ENCODE measurements around the gene CAMK1D.
"Not testable (repeated sequence)": the region's sequence is repeated elsewhere in the genome, so short reads cannot be mapped to it uniquely, and the experiment has no call there.

Gene CAMK1D

GRCh38 chr10:12701696-12702095, 352.3 kb downstream of the CAMK1D start:
- DNase-seq (ENCODE audit: low read depth) = no peak

GRCh38 chr10:12702215-12702770, 352.9 kb downstream of the CAMK1D start:
- DNase-seq (ENCODE audit: low read depth) = no peak

GRCh38 chr10:12703126-12703525, 353.8 kb downstream of the CAMK1D start:
- DNase-seq (ENCODE audit: low read depth) = no peak

DNA sequence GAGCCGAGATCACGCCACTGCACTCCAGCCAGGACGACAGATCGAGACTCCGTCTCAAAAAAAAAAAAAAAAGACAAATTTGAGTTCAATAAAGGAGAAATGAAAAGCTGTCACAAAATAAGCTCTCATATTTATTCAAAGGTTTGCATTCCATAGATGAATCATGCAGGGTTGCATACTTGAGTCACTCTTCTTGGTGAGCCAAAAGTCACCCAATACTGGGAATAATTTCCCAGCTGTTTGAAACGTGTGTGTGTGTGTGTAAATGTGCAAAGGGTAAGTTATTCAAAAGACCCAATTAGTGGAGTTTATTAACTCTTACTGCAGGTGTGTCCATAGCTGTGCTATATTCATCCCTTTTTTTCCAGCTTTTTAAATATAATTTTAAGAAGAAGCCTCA, 354.5 kb downstream of the CAMK1D start:
- no peak for DNase-seq (ENCODE audit: low read depth)

- DNase-seq (ENCODE audit: low read depth) = no peak
These were observed 355.1 kb downstream of the CAMK1D start for GRCh38 chr10:12704488-12704887.

DNA sequence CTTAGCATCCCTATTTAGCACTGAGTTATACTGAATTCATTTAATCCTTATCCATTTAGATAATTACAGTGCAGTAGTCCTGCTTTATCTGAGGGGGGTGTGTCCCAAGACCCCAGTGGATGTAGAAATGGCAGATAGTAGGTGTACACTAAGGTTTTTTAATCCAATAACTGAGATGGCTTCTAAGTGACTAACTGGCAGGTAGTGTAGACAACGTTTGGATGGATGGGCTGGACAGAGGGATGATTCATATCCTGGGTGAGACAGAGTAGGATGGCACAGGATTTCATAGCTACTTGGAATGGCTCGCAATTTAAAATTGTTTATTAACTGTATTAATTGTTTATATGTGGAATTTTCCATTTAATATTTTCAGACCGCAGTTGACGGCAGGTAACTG, 356.6 kb downstream of the CAMK1D start:
- no peak for DNase-seq (ENCODE audit: low read depth)

DNA sequence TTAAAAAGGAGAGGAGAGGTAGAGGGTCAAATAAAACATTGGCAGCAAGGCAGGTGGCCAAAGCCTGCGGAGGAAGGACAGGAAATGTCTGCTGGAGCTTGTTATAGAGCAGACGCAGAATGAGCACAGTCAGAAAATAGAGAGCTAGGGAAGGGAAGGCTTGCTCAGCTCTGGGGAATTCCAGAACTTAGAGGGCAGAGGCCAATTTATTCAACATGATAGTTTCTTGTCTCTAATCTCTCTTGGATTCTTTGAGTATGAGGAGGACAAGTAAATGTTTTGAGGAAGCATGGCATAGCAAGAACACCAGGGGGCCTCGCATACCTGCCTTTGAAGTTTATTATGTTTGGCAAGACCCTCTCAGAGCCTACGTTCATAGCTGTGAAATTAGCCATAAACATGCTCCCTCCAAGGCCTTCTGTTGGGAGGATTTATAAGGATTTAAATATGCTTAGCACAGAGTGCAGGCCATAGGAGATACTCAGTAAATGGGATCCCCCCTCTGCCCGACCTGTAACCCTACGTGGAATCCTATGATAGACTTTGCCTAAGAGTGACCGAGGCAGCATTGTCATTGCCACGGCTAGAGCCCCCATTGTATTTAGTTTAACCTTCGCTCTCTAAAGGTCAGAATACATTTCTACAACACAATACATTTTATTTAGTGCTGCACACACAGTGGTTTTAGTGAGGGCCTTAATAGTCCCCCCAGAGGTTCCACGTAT, 358.3 kb downstream of the CAMK1D start:
- DNase-seq (ENCODE audit: low read depth) = no peak

DNA sequence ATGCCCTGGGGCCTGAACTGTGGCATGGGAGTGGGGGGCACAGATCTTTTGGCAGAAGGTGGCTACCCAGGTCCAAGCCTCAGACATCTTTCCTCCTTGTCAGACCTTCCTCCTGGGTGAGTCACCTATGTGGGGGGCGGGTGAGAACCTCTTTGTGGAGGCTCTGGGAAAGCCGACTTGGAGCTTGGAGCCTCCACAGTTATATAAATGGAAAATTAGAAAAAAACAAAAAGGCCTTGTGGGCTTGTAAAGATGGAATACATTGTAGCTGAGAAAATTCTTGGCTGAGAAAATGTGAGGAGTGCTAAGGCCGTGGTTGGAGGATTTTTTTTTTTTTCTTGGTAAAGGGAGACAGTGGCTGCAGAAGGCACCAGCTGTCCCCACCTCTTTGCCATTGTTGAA, 359.7 kb downstream of the CAMK1D start:
- DNase-seq (ENCODE audit: low read depth) = no peak

GRCh38 chr10:12709521-12709963, 360.2 kb downstream of the CAMK1D start:
- no peak for DNase-seq (ENCODE audit: low read depth)

- DNase-seq (ENCODE audit: low read depth) = no peak
These were observed 360.8 kb downstream of the CAMK1D start for GRCh38 chr10:12710157-12710556.

GRCh38 chr10:12710594-12711349, 361.4 kb downstream of the CAMK1D start:
- DNase-seq (ENCODE audit: low read depth) = peak; percentile 59

GRCh38 chr10:12711350-12711708, 362.0 kb downstream of the CAMK1D start:
- DNase-seq (ENCODE audit: low read depth) = no peak

DNA sequence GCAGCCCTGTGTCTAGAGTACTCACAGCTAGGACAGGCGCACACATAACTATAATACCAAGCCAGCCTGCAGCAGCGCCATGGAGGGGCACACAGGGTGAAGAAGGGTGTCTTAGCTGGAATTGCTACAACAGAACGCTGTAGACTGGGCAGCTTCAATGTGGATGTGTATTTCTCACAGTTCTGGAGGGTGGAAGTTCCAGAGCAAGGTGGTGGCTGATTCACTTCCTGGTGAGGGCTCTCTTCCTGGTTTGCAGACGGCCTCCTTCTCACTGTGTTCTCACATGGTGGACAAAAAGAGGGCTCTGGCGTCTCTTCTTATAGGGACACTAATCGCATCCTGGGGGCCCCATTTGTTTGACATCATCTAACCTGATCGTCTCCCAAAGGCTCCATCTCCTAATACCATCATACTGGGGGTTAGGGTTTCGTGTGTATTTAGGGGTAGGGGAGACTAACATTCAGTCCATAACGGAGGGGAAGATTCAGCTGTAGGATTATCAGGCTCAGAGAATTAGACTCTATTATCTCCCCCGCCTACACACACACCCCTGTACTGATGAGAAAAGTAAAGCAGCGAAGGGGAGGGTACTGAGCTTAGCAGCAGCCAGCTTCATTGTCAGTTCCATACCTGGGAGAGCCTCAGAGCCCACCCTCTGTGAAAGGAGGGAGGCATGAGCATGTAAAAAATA, 363.1 kb downstream of the CAMK1D start:
- no peak for DNase-seq (ENCODE audit: low read depth)

- DNase-seq (ENCODE audit: low read depth) = not testable (repeated sequence)
These were observed 363.6 kb downstream of the CAMK1D start for GRCh38 chr10:12712984-12713316.

DNA sequence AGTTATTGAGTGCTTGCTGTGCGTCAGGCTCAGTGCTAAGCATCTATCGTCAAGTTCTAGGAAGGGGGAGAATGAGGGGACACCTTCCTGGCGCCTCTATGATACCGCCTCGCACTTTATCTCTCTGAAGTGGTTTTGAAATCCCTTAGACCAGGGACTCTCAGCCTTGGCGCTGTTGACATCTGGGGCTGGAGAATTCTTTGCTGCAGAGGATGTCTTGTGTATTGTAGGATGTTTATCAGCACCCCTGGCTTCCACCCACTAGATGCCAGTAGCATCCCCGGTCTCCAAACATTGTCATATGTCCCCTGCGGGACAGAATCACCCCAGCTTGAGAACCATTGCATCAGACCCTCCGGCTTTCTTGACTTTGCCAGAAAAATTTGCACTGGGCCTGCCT, 366.7 kb downstream of the CAMK1D start:
- no peak for DNase-seq (ENCODE audit: low read depth)

GRCh38 chr10:12717981-12718707, 368.8 kb downstream of the CAMK1D start:
- no peak for DNase-seq (ENCODE audit: low read depth)

DNA sequence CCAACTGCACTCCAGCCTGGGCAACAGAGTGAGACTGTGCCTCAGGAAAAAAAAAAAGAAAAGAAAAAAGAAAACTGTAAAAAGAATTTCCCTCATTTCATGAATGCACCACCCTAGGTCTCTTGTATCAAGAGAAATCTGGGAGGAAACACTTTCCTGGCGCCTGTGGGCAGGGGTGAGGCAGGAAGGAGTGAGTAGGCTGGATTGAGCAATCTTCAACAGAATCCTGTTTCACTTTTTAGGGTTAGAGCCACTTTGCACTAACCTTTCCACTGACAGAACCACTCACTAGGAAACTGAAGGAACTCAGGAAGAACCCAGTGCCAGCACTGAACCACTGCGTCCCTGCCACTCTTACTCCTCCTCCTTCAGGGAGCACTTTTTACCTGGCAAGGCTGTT, 370.0 kb downstream of the CAMK1D start:
- DNase-seq (ENCODE audit: low read depth) = no peak

GRCh38 chr10:12720217-12720981, 371.1 kb downstream of the CAMK1D start:
- DNase-seq (ENCODE audit: low read depth) = no peak

GRCh38 chr10:12721334-12721733, 372.0 kb downstream of the CAMK1D start:
- DNase-seq (ENCODE audit: low read depth) = no peak

GRCh38 chr10:12723220-12723619, 373.9 kb downstream of the CAMK1D start:
- DNase-seq (ENCODE audit: low read depth) = no peak

GRCh38 chr10:12724807-12725579, 375.6 kb downstream of the CAMK1D start:
- DNase-seq (ENCODE audit: low read depth) = no peak

Measured in stimulated activated CD8-positive, alpha-beta memory T cell treated with anti-CD3 and anti-CD28 coated beads, Interleukin-15, amount 100 ng/mL, for 1 hour (primary cell).